ENCODE data around the gene HTATIP2.
A peak's percentile ranks its signal among the peaks of the same experiment; 100 is the strongest.
"Not testable (repeated sequence)": the region's sequence is repeated elsewhere in the genome, so short reads cannot be mapped to it uniquely, and the experiment has no call there.

Gene HTATIP2

GRCh38 chr11:20376162-20376730 is 12.7 kb downstream of the HTATIP2 start:
- no CpG with 5 or more reads among the region's 3 CpGs for WGBS (ENCODE audit: extremely low coverage, insufficient coverage, insufficient read length)
- no peak overlapping the region for H3K27ac ChIP-seq (ENCODE audit: low read depth, low read length)
- no peak overlapping the region for H4K91ac ChIP-seq (ENCODE audit: low read depth, low read length)
- no peaks in the 10 kb centered on the region for H3K79me2 ChIP-seq (ENCODE audit: control insufficient read depth, insufficient read depth, low read length, poor library complexity)
- no peak overlapping the region for H4K8ac ChIP-seq (ENCODE audit: low read depth, low read length)
- no peak overlapping the region for H2BK5ac ChIP-seq (ENCODE audit: low read depth, low read length, poor library complexity)
- H3K4ac ChIP-seq (ENCODE audit: low read depth, low read length) = no peak overlapping the region
- H3K23ac ChIP-seq (ENCODE audit: low read length) = no peak overlapping the region
- H4K12ac ChIP-seq (ENCODE audit: low read depth, low read length) = no peak overlapping the region
- H3K4me1 ChIP-seq (ENCODE audit: control insufficient read depth in 1 of 2, insufficient read depth in 2 of 2, low read length in 2 of 2) = peaks cover 3% of the 10 kb centered on the region in 2 experiments
- H3K9me3 ChIP-seq (ENCODE audit: insufficient read depth, low read depth, low read length) = no peaks in the 10 kb centered on the region
- no peak overlapping the region for H3K9ac ChIP-seq (ENCODE audit: low read length)
- peaks cover 4 to 10% of the 10 kb centered on the region in 2 experiments for H3K36me3 ChIP-seq (ENCODE audit: control insufficient read depth in 1 of 2, insufficient read depth in 2 of 2, low read length in 2 of 2)
- H2BK120ac ChIP-seq (ENCODE audit: insufficient read depth, low read length, poor library complexity) = no peak overlapping the region
- no peak for DNase-seq
- H2AFZ ChIP-seq (ENCODE audit: insufficient read depth, low read length, poor library complexity) = no peak overlapping the region
- H3K18ac ChIP-seq (ENCODE audit: low read length) = no peak overlapping the region
- H3K4me2 ChIP-seq (ENCODE audit: low read length) = no peak overlapping the region
- H3K4me3 ChIP-seq (ENCODE audit: low read depth, low read length) = no peak overlapping the region
- H2BK12ac ChIP-seq (ENCODE audit: low read length) = no peak overlapping the region
- H3K79me1 ChIP-seq (ENCODE audit: low read length) = no peaks in the 10 kb centered on the region
- H2AK5ac ChIP-seq (ENCODE audit: low read length) = no peak overlapping the region
- no peaks in the 10 kb centered on the region for H3K27me3 ChIP-seq (ENCODE audit: insufficient read depth, low read length)
- H3K14ac ChIP-seq (ENCODE audit: low read length) = no peak overlapping the region

- WGBS (ENCODE audit: extremely low coverage, insufficient coverage, insufficient read length) = no CpG with 5 or more reads among the region's 15 CpGs
- H3K9me3 ChIP-seq (ENCODE audit: insufficient read depth, low read depth, low read length); H4K8ac ChIP-seq (ENCODE audit: low read depth, low read length): not testable (repeated sequence)
Measured at GRCh38 chr11:20385996-20386395, 22.5 kb downstream of the HTATIP2 start.

GRCh38 chr11:20387261-20388095 is 24.0 kb downstream of the HTATIP2 start, which contains the start of gene PRMT3:
Gene PRMT3 (plus strand): TSS chr11:20387716. CDS start chr11:20387747, 31 bp downstream.
- Histone ChIP-seq H3K27me3 (ENCODE audit: insufficient read depth, low read length) (no peaks in the 10 kb centered on the region), H2BK12ac (ENCODE audit: low read length) (peak within 1 kb of the TSS; percentile 28), H2BK120ac (ENCODE audit: insufficient read depth, low read length, poor library complexity) (peak within 1 kb of the TSS; percentile 90), H2AK5ac (ENCODE audit: low read length) (no peak within 1 kb of the TSS), H2AFZ (ENCODE audit: insufficient read depth, low read length, poor library complexity) (peak within 1 kb of the TSS; percentile 98), H4K8ac (ENCODE audit: low read depth, low read length) (peak within 1 kb of the TSS; percentile 93), H3K4ac (ENCODE audit: low read depth, low read length) (peak within 1 kb of the TSS; percentile 50), H4K91ac (ENCODE audit: low read depth, low read length) (peak within 1 kb of the TSS; percentile 80), H3K23ac (ENCODE audit: low read length) (no peak within 1 kb of the TSS), H3K4me2 (ENCODE audit: low read length) (peak within 1 kb of the TSS; percentile 93), H3K79me1 (ENCODE audit: low read length) (peaks cover 10% of the 10 kb centered on the region), H2BK5ac (ENCODE audit: low read depth, low read length, poor library complexity) (peak within 1 kb of the TSS; percentile 67), H3K79me2 (ENCODE audit: control insufficient read depth, insufficient read depth, low read length, poor library complexity) (peaks cover 7% of the 10 kb centered on the region), H3K9me3 (ENCODE audit: insufficient read depth, low read depth, low read length) (no peaks in the 10 kb centered on the region), H3K4me1 (ENCODE audit: control insufficient read depth in 1 of 2, insufficient read depth in 2 of 2, low read length in 2 of 2) (peaks cover 0 to 4% of the 10 kb centered on the region in 2 experiments), H3K9ac (ENCODE audit: low read length) (peak within 1 kb of the TSS; percentile 85), H3K27ac (ENCODE audit: low read depth, low read length) (peak within 1 kb of the TSS; percentile 48), H3K14ac (ENCODE audit: low read length) (peak within 1 kb of the TSS; percentile 84), H3K4me3 (ENCODE audit: low read depth, low read length) (peak within 1 kb of the TSS; percentile 92), H3K36me3 (ENCODE audit: control insufficient read depth in 1 of 2, insufficient read depth in 2 of 2, low read length in 2 of 2) (peaks cover 2% of the 10 kb centered on the region in 2 experiments), H4K12ac (ENCODE audit: low read depth, low read length) (peak within 1 kb of the TSS; percentile 85), H3K18ac (ENCODE audit: low read length) (peak within 1 kb of the TSS; percentile 93)
- WGBS (ENCODE audit: extremely low coverage, insufficient coverage, insufficient read length) = no CpG with 5 or more reads among the region's 96 CpGs
- peak; percentile 91 to 94 for DNase-seq

More at GRCh38 chr11:20385996-20386395, 22.5 kb downstream of the HTATIP2 start:
- H3K4me3 ChIP-seq (ENCODE audit: low read depth, low read length); H3K36me3 ChIP-seq (ENCODE audit: control insufficient read depth in 1 of 2, insufficient read depth in 2 of 2, low read length in 2 of 2); H2BK12ac ChIP-seq (ENCODE audit: low read length); H3K4ac ChIP-seq (ENCODE audit: low read depth, low read length); H3K18ac ChIP-seq (ENCODE audit: low read length); H3K9ac ChIP-seq (ENCODE audit: low read length); H4K12ac ChIP-seq (ENCODE audit: low read depth, low read length); H3K27ac ChIP-seq (ENCODE audit: low read depth, low read length); H2BK120ac ChIP-seq (ENCODE audit: insufficient read depth, low read length, poor library complexity); H4K91ac ChIP-seq (ENCODE audit: low read depth, low read length); H2AK5ac ChIP-seq (ENCODE audit: low read length); H3K4me1 ChIP-seq (ENCODE audit: control insufficient read depth in 1 of 2, insufficient read depth in 2 of 2, low read length in 2 of 2); H3K23ac ChIP-seq (ENCODE audit: low read length); H3K4me2 ChIP-seq (ENCODE audit: low read length); H2AFZ ChIP-seq (ENCODE audit: insufficient read depth, low read length, poor library complexity); H2BK5ac ChIP-seq (ENCODE audit: low read depth, low read length, poor library complexity); H3K14ac ChIP-seq (ENCODE audit: low read length); H3K79me2 ChIP-seq (ENCODE audit: control insufficient read depth, insufficient read depth, low read length, poor library complexity); H3K27me3 ChIP-seq (ENCODE audit: insufficient read depth, low read length): not testable (repeated sequence)
- H3K79me1 ChIP-seq (ENCODE audit: low read length) = peaks cover 10% of the 10 kb centered on the region
- DNase-seq = peak in 1 of 2 donors; percentile 23

- Histone ChIP-seq H3K23ac (ENCODE audit: low read length) (no peak overlapping the region), H3K79me1 (ENCODE audit: low read length) (peaks cover 10% of the 10 kb centered on the region), H2AFZ (ENCODE audit: insufficient read depth, low read length, poor library complexity) (peak overlapping the region; percentile 94), H3K27me3 (ENCODE audit: insufficient read depth, low read length) (no peaks in the 10 kb centered on the region), H3K4me1 (ENCODE audit: control insufficient read depth in 1 of 2, insufficient read depth in 2 of 2, low read length in 2 of 2) (peaks cover 0 to 4% of the 10 kb centered on the region in 2 experiments), H3K9ac (ENCODE audit: low read length) (peak overlapping the region; percentile 85), H3K36me3 (ENCODE audit: control insufficient read depth in 1 of 2, insufficient read depth in 2 of 2, low read length in 2 of 2) (peaks cover 0 to 1% of the 10 kb centered on the region in 2 experiments), H4K8ac (ENCODE audit: low read depth, low read length) (peak overlapping the region; percentile 93), H3K4ac (ENCODE audit: low read depth, low read length) (peak overlapping the region; percentile 50), H3K18ac (ENCODE audit: low read length) (peak overlapping the region; percentile 93), H3K14ac (ENCODE audit: low read length) (peak overlapping the region; percentile 84), H3K27ac (ENCODE audit: low read depth, low read length) (peak overlapping the region; percentile 28), H3K79me2 (ENCODE audit: control insufficient read depth, insufficient read depth, low read length, poor library complexity) (peaks cover 7% of the 10 kb centered on the region), H3K4me2 (ENCODE audit: low read length) (peak overlapping the region; percentile 93), H2BK12ac (ENCODE audit: low read length) (peak overlapping the region; percentile 28), H2BK5ac (ENCODE audit: low read depth, low read length, poor library complexity) (peak overlapping the region; percentile 46), H3K9me3 (ENCODE audit: insufficient read depth, low read depth, low read length) (no peaks in the 10 kb centered on the region), H4K12ac (ENCODE audit: low read depth, low read length) (peak overlapping the region; percentile 85), H3K4me3 (ENCODE audit: low read depth, low read length) (peak overlapping the region; percentile 83), H4K91ac (ENCODE audit: low read depth, low read length) (peak overlapping the region; percentile 71), H2AK5ac (ENCODE audit: low read length) (no peak overlapping the region), H2BK120ac (ENCODE audit: insufficient read depth, low read length, poor library complexity) (peak overlapping the region; percentile 90)
- no CpG with 5 or more reads among the region's 25 CpGs for WGBS (ENCODE audit: extremely low coverage, insufficient coverage, insufficient read length)
- no peak for DNase-seq
Measured at GRCh38 chr11:20388096-20389055, 24.9 kb downstream of the HTATIP2 start.
